GM21723 (cell line): ENCODE results near the gene GGT6.

Source experiments
- ATAC-seq: cut with Tn5 transposase; IDR thresholded peaks from one replicate; pipeline ENCODE4 v1.9.1; 2021; ENCODE audit warnings: mild to moderate bottlenecking, moderate library complexity; ENCODE audit not compliant: unreplicated experiment

Gene GGT6

GRCh38 chr17:4529533-4530152 lies 30.7 kb downstream of the GGT6 start:
- ATAC-seq = no peak

- ATAC-seq = no peak
Measured at GRCh38 chr17:4527566-4528125, 32.7 kb downstream of the GGT6 start.

GRCh38 chr17:4527134-4527533 lies 33.2 kb downstream of the GGT6 start:
- ATAC-seq = no peak

GRCh38 chr17:4525691-4526397 lies 34.5 kb downstream of the GGT6 start:
- ATAC-seq = no peak

GRCh38 chr17:4523946-4524345 lies 36.4 kb downstream of the GGT6 start:
- no peak for ATAC-seq

- no peak for ATAC-seq
Measured at GRCh38 chr17:4522661-4523060, 37.7 kb downstream of the GGT6 start.

GRCh38 chr17:4520894-4521600 lies 39.3 kb downstream of the GGT6 start:
- ATAC-seq = no peak

GRCh38 chr17:4520060-4520893 lies 40.1 kb downstream of the GGT6 start:
- ATAC-seq = no peak

- ATAC-seq = no peak
Measured at GRCh38 chr17:4519361-4519788, 41.0 kb downstream of the GGT6 start.

- no peak for ATAC-seq
Measured at GRCh38 chr17:4518901-4519300, 41.5 kb downstream of the GGT6 start.

- no peak for ATAC-seq
Measured at GRCh38 chr17:4516735-4517134, 43.6 kb downstream of the GGT6 start.

- no peak for ATAC-seq
Measured at GRCh38 chr17:4515501-4515900, 44.9 kb downstream of the GGT6 start.

- no peak for ATAC-seq
Measured at GRCh38 chr17:4514779-4515178, 45.6 kb downstream of the GGT6 start.

- no peak for ATAC-seq
Measured at GRCh38 chr17:4514206-4514605, 46.2 kb downstream of the GGT6 start.

- no peak for ATAC-seq
Measured at GRCh38 chr17:4513113-4514032, 47.0 kb downstream of the GGT6 start.

GRCh38 chr17:4512156-4513112 lies 47.9 kb downstream of the GGT6 start:
- ATAC-seq = no peak

GRCh38 chr17:4511199-4511932 lies 49.0 kb downstream of the GGT6 start:
- ATAC-seq = no peak

- ATAC-seq = no peak
Measured at GRCh38 chr17:4510618-4510941, 49.8 kb downstream of the GGT6 start.
